IPS-20b (cell line): ENCODE results near the gene USP17L30.
"Not testable (repeated sequence)": the region's sequence is repeated elsewhere in the genome, so short reads cannot be mapped to it uniquely, and the experiment has no call there.

ENCODE experiments used
- H3K27ac ChIP-seq: one replicate; pipeline ENCODE4 v1.5.1; 2013; ENCODE audit warnings: low read length
- H3K27me3 ChIP-seq: 2 replicates; pipeline ENCODE4 v1.6.1; 2013; ENCODE audit warnings: mild to moderate bottlenecking, low read length, inconsistent platforms; ENCODE audit not compliant: insufficient read depth
- H3K36me3 ChIP-seq: 2 replicates; pipeline ENCODE4 v1.6.1; 2013; ENCODE audit warnings: low read depth, mild to moderate bottlenecking, inconsistent platforms, low read length, moderate library complexity; ENCODE audit not compliant: insufficient read depth
- H3K4me1 ChIP-seq: 2 replicates; pipeline ENCODE4 v1.6.1; 2013; ENCODE audit warnings: mild to moderate bottlenecking, control low read depth, inconsistent platforms, low read length, moderate library complexity; ENCODE audit not compliant: insufficient read depth
- H3K4me3 ChIP-seq: 2 replicates; pipeline ENCODE4 v1.5.1; 2013; ENCODE audit warnings: mild to moderate bottlenecking, low read length, inconsistent platforms
- H3K9ac ChIP-seq: 2 replicates; pipeline ENCODE4 v1.6.1; 2013; ENCODE audit warnings: low read depth, mild to moderate bottlenecking, inconsistent platforms, low read length, moderate library complexity
- H3K9me3 ChIP-seq: 2 replicates; pipeline ENCODE4 v1.6.1; 2013; ENCODE audit warnings: mild to moderate bottlenecking, low read depth, low read length, inconsistent platforms; ENCODE audit not compliant: insufficient read depth

The USP17L30 gene

DNA sequence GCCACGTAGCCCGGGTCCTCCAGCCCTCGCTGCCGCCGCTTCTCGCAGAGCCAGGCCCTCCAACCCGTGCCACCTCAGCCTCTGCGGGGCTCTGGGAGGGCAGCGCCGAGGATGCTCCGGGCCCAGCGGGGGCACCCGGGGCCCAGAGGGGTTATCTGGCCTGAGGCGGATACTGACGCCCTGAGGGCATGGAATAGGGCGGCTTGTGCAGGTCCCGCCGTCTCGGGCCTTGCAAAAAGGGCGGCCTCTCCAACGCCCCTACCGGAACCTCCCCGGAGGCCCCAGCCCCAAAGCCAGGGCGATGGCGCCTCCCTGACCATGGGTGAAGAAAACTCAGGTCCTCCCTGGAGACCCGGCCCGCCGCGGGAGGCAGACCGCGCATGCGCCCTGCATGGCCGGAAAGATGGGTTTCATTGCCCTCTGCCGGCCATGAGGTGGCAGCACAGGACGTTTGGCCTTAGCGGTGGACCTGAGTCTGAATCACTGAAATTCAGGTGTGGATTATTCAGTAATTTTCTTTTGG is 18.1 kb downstream of the USP17L30 start:
- not testable (repeated sequence) for H3K4me1 ChIP-seq, H3K4me3 ChIP-seq, H3K36me3 ChIP-seq, H3K9ac ChIP-seq, H3K9me3 ChIP-seq, H3K27ac ChIP-seq, H3K27me3 ChIP-seq

DNA sequence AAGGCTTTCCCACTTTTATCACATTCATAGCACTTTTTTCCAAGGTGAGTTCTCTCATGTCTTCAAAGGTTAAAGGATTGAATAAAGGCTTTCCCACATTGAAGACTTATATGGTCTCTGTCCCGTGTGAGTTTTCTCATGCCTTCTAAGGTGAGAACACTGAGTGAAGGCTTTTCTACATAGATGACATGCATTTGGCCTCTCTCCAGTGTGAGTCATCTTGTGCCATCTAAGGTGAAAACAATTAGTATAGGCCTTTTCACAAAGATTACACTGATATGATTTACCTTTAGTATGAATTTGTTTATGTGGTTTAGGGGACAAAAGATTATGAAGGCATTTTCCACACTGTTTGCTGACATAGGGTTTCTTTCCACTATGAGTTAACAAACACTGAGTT is 21.2 kb downstream of the USP17L30 start:
- Histone ChIP-seq H3K4me3 (no peak overlapping the region), H3K4me1 (no peaks in the 10 kb centered on the region), H3K27me3 (no peaks in the 10 kb centered on the region), H3K36me3 (no peaks in the 10 kb centered on the region), H3K9ac (no peak overlapping the region), H3K27ac (no peak overlapping the region), H3K9me3 (peaks cover 8% of the 10 kb centered on the region; the same call in 1 of the 2 replicates)

DNA sequence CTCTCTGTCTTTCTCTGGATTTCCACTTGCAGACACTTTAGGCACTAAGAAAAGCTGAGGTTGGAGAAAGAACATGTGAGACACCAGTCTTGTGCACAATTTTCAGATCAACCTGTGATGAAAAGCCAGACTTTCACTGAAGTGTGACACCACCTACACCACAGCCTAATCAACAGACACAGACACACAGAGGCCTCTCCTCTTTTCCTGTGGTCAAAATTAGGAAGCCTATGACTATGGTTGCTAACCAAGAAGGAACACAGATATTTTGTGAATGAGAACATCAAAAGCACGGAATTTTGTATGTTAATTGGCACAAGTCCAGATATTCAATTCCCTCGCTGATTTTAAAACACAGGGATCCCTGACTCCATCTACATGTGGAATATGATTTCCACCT is 26.1 kb downstream of the USP17L30 start:
- not testable (repeated sequence) for H3K27ac ChIP-seq, H3K27me3 ChIP-seq, H3K9ac ChIP-seq

DNA sequence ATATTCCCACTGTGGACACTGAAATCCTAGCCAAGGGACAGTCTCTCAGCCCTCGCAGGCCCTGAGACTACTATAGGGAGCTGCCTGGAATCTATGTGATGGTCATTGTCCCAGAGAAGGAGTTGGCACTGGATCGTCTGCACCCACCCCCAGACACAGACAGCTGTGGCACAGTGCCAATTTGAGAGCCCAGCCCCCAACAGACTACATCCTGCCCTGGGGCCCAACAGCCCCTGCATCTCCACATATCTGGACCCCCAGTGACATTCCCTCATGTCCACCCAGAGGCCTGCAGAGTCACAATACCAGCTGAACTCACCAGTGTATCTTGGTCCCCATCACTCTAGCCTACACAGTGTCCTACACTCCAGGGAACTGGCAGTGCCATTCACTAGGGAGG is 42.8 kb downstream of the USP17L30 start:
- not testable (repeated sequence) for H3K27me3 ChIP-seq, H3K4me1 ChIP-seq, H3K27ac ChIP-seq, H3K36me3 ChIP-seq, H3K9ac ChIP-seq, H3K4me3 ChIP-seq, H3K9me3 ChIP-seq

More for the DNA sequence above, 26.1 kb downstream of the USP17L30 start:
- H3K9me3 ChIP-seq = peaks cover 11% of the 10 kb centered on the region
- H3K36me3 ChIP-seq, H3K4me3 ChIP-seq, H3K4me1 ChIP-seq: not testable (repeated sequence)

DNA sequence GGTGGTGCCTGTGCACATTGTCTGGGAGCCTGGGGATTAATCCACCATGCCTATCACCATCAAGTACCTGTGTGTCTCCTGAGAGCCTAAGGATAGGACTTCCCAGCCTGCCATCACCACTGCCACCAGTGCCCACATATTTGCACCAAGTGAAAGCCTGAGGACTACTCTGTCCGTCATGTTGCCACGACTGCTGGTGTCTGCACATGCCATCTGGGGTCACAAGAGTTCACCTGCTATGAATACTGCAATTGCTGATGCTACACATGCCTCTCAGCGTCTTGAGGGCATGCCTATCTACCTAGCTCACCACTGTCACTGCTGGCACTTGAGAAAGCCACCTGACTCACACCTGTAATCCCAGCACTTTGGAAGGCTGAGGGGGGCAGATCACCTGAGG is 43.6 kb downstream of the USP17L30 start:
- not testable (repeated sequence) for H3K4me1 ChIP-seq, H3K36me3 ChIP-seq, H3K27ac ChIP-seq, H3K9me3 ChIP-seq, H3K9ac ChIP-seq, H3K4me3 ChIP-seq, H3K27me3 ChIP-seq

DNA sequence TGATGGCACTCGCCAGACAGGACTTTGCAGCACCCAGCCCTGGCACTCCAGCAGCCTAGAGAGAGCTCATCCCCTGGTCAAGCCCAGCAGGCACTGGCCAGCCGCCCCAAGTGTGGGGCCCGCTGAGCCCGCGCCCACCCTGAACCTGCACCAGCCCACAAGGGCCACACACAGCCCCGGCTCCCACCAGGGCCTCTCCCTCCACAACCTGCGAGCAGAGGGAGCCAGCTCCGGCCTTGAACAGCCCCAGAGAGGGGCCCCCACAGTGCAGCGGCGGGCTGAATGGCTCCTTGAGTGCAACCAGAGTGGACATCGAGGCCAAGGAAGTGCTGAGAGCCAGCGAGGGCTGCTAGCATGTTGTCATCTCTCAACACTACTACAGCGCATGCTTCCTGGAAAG is 46.9 kb downstream of the USP17L30 start:
- H3K27me3 ChIP-seq = no peaks in the 10 kb centered on the region
- H3K9me3 ChIP-seq = peaks cover 4% of the 10 kb centered on the region; the same call in 1 of the 2 replicates
- H3K4me3 ChIP-seq = no peak overlapping the region
- H3K4me1 ChIP-seq = no peaks in the 10 kb centered on the region
- H3K27ac ChIP-seq = no peak overlapping the region
- H3K9ac ChIP-seq = no peak overlapping the region
- no peaks in the 10 kb centered on the region for H3K36me3 ChIP-seq
